AG09319 (cell line): ENCODE measurements around the gene AHNAK.

ENCODE experiments used
- DNase-seq: peaks from one replicate; pipeline ENCODE4 v3.0.0-alpha.2; 2010; ENCODE audit warnings: low read depth; ENCODE audit errors: extremely low read depth
- CTCF ChIP-seq: IDR thresholded peaks from 2 replicates; pipeline ENCODE4 v1.5.1; 2011; ENCODE audit warnings: low read depth, mild to moderate bottlenecking, inconsistent platforms, low read length, moderate library complexity

Gene AHNAK

GRCh38 chr11:62404901-62405300 is 141.7 kb downstream of the AHNAK start:
- no peak for DNase-seq
- TF ChIP-seq CTCF: no peak

GRCh38 chr11:62404435-62404834 is 142.2 kb downstream of the AHNAK start:
- DNase-seq: no peak
- TF ChIP-seq CTCF: no peak

- TF ChIP-seq CTCF: no peak
- no peak for DNase-seq
Observed at GRCh38 chr11:62402960-62403730, 143.5 kb downstream of the AHNAK start.

GRCh38 chr11:62402226-62402959 is 144.2 kb downstream of the AHNAK start:
- DNase-seq: no peak
- TF ChIP-seq CTCF: no peak

DNA sequence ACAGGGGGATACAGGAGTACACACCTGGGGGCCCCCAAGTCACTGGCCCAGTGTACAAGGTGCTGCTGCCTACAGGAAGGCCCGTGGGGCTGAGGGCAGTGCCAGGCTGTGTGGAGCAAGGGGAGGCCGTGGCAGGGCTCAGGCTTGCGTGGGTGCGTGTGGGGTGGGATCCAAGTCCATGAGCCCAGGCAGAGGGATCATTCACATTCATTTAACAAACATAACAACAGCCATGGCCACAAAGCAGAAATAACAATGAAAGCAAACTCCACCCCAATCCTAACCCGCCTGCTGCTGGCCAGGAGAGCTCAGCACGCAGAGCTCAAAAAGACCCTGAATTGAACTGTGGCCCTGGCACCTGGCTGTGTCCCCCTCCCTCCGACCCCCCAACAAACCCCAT is 144.8 kb downstream of the AHNAK start:
- TF ChIP-seq CTCF: no peak
- DNase-seq: no peak

DNA sequence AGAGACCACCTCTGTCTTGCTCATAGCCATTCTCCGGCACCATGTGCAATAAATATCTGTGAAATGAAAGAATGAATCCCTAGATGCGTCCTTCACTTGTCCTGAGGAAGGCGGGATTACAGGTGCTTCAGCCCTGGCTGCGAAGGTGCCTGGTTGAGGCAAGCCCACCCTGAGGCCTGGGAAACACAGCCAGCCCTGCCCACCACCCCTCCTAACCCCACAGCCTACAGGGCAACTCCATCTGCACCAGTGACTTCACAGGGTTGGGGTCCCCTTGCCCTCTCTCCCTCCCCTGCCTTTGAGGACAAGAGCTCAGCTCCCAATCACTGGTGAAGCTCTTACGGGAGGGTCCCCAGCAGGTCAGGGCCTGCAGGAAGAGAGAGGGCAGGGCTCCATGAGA is 145.2 kb downstream of the AHNAK start:
- TF ChIP-seq CTCF: no peak
- DNase-seq: no peak

DNA sequence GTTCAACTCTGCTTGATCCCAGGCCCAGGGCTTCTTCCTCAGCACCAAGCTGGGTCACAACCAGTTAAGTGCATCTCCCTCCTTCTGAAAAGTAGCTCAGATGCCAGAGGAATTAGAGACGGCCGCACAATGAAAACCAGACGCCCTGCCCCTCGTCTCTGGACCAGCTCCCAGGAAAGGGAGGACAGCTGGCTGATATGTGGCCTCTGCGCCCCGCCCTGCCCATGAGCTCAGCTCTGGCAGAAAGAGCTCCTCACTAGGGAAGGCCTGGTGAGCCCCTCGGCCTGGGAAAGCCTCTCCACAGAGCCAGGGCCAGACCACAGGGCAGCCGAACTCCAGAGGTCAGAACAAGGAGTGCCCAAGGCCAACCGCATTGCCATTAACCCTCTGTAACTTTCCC is 145.8 kb downstream of the AHNAK start:
- no peak for TF ChIP-seq CTCF
- DNase-seq: peak; percentile 79
